GM23338 (cell line): ENCODE measurements around the gene KRTAP5-2. TPM values are rescaled to one million over a fixed set of nuclear protein-coding genes. Genes with fewer than 3 reads are reported as not detected.
A peak's percentile ranks its signal among the peaks of the same experiment; 100 is the strongest.
"Not testable (repeated sequence)": the region's sequence is repeated elsewhere in the genome, so short reads cannot be mapped to it uniquely, and the experiment has no call there.

ENCODE experiments used
- ATAC-seq: fragments of 200-7000 bp; cut with Tn5 transposase; 3 replicates; pipeline ENCODE4 v1.9.1; 2020
- DNase-seq: peaks from one replicate; pipeline ENCODE4 v3.0.0-alpha.2; 2015; ENCODE audit warnings: low spot score
- H2AFZ ChIP-seq: fragments of 200-600 bp; sonication (generic); 2 replicates; pipeline ENCODE4 v1.8.0; 2016; ENCODE audit warnings: antibody characterized with exemption, mild to moderate bottlenecking, moderate library complexity
- H3F3A ChIP-seq: fragments of 200-600 bp; sonication (generic); replicated peaks from 2 replicates; pipeline ENCODE4 v1.8.0; 2017; ENCODE audit warnings: antibody characterized with exemption, mixed run types, low read depth
- H3K27ac ChIP-seq: fragments of 200-600 bp; sonication (generic); 2 replicates; pipeline ENCODE4 v1.6.1; 2016; ENCODE audit warnings: low read depth
- H3K27me3 ChIP-seq: fragments of 200-600 bp; sonication (generic); 2 replicates; pipeline ENCODE4 v1.8.0; 2016; ENCODE audit warnings: mild to moderate bottlenecking, mixed run types, moderate library complexity; ENCODE audit not compliant: insufficient read depth
- H3K36me3 ChIP-seq: fragments of 200-600 bp; sonication (generic); 2 replicates; pipeline ENCODE4 v1.8.0; 2016; ENCODE audit warnings: mild to moderate bottlenecking; ENCODE audit not compliant: insufficient read depth
- H3K4me1 ChIP-seq: fragments of 200-600 bp; sonication (generic); 2 replicates; pipeline ENCODE4 v1.8.0; 2016; ENCODE audit warnings: mild to moderate bottlenecking, moderate library complexity; ENCODE audit not compliant: insufficient read depth
- H3K4me2 ChIP-seq: fragments of 200-600 bp; sonication (generic); 2 replicates; pipeline ENCODE4 v1.7.1; 2017; ENCODE audit warnings: mixed run types
- H3K4me3 ChIP-seq: fragments of 200-600 bp; sonication (generic); 2 replicates; pipeline ENCODE4 v1.6.1; 2016; ENCODE audit warnings: mixed run types
- H3K79me2 ChIP-seq: fragments of 200-600 bp; sonication (generic); replicated peaks from 2 replicates; pipeline ENCODE4 v1.8.0; 2017; ENCODE audit warnings: mild to moderate bottlenecking; ENCODE audit not compliant: insufficient read depth
- H3K9me2 ChIP-seq: fragments of 200-600 bp; sonication (generic); 2 replicates; pipeline ENCODE4 v1.8.0; 2017; ENCODE audit not compliant: insufficient read depth
- H4K20me1 ChIP-seq: fragments of 200-600 bp; sonication (generic); replicated peaks from 2 replicates; pipeline ENCODE4 v1.8.0; 2017; ENCODE audit warnings: mild to moderate bottlenecking; ENCODE audit not compliant: insufficient read depth
- H3K27ac Mint-ChIP-seq: 2 replicates; pipeline ENCODE4 v1.8.0; 2020; ENCODE audit warnings: inconsistent platforms, mild to moderate bottlenecking, moderate library complexity, mixed read lengths
- H3K27me3 Mint-ChIP-seq: 3 replicates; pipeline ENCODE4 v1.8.0; 2022; ENCODE audit warnings: low read depth, mild to moderate bottlenecking, moderate library complexity, mixed read lengths, inconsistent platforms; ENCODE audit not compliant: insufficient read depth, poor library complexity
- H3K36me3 Mint-ChIP-seq: 3 replicates; pipeline ENCODE4 v1.8.0; 2021; ENCODE audit warnings: low read depth, mild to moderate bottlenecking, inconsistent platforms, moderate library complexity, mixed read lengths
- H3K4me1 Mint-ChIP-seq: 3 replicates; pipeline ENCODE4 v1.8.0; 2020; ENCODE audit warnings: mild to moderate bottlenecking, inconsistent platforms, mixed read lengths
- H3K4me3 Mint-ChIP-seq: 3 replicates; pipeline ENCODE4 v1.8.0; 2021; ENCODE audit warnings: moderate library complexity, mild to moderate bottlenecking, inconsistent platforms, mixed read lengths
- H3K9me3 Mint-ChIP-seq: 3 replicates; pipeline ENCODE4 v1.8.0; 2020; ENCODE audit warnings: moderate library complexity, mild to moderate bottlenecking, inconsistent platforms, mixed read lengths
- CREB1 ChIP-seq: fragments of 250-450 bp; sonication (Bioruptor Pico); IDR thresholded peaks from 2 replicates; pipeline ENCODE4 v1.5.0; 2020; ENCODE audit warnings: low read depth, mild to moderate bottlenecking, moderate library complexity
- CTCF ChIP-seq, 2 experiments: fragments of 200-600 bp in 1 of 2; sonication (generic) in 1 of 2; conservative IDR thresholded peaks; 2 replicates each; pipeline versions ENCODE4 v1.5.1 to v1.6.1; 2016 to 2017; ENCODE audit warnings: antibody characterized with exemption in 2 of 2, low read depth in 2 of 2, mild to moderate bottlenecking in 2 of 2, moderate library complexity in 1 of 2
- JUNB ChIP-seq: IDR thresholded peaks from one replicate; pipeline ENCODE4 v1.6.1; 2016; ENCODE audit warnings: antibody characterized with exemption; ENCODE audit not compliant: unreplicated experiment
- NANOG ChIP-seq: IDR thresholded peaks from 2 replicates; pipeline ENCODE4 v1.6.1; 2016; ENCODE audit warnings: antibody characterized with exemption, borderline replicate concordance
- POLR2AphosphoS5 ChIP-seq: IDR thresholded peaks from 2 replicates; pipeline ENCODE4 v1.6.1; 2016; ENCODE audit warnings: antibody characterized with exemption, low read depth
- REST ChIP-seq: IDR thresholded peaks from one replicate; pipeline ENCODE4 v1.6.1; 2018; ENCODE audit warnings: antibody characterized with exemption; ENCODE audit not compliant: unreplicated experiment
- ZNF114 ChIP-seq: fragments of 250-450 bp; sonication (Bioruptor Pico); IDR thresholded peaks from 2 replicates; pipeline ENCODE4 v1.5.0; 2020; ENCODE audit warnings: mild to moderate bottlenecking, moderate library complexity
- ZNF331 ChIP-seq: fragments of 250-450 bp; sonication (Bioruptor Pico); IDR thresholded peaks from 2 replicates; pipeline ENCODE4 v1.5.0; 2020; ENCODE audit warnings: low read depth, mild to moderate bottlenecking, moderate library complexity
- polyA plus RNA-seq: library from polyadenylated mRNA; unstranded; fragments of >200 nt; fragmentation: Nextera tagmentation; extraction: Ambion mirVana; gene quantifications from 2 replicates; pipeline ENCODE4 v1.2.1, GENCODE V29; 2016
- total RNA-seq: library from RNA; depleted of rRNA; stranded (reverse); fragments of >200 nt; shearing (Covaris generic); gene quantifications from 2 replicates; pipeline ENCODE4 v1.2.3, GENCODE V29; 2014
- TF ChIP-seq, protein P1 (sequence below): IDR thresholded peaks from 2 replicates; pipeline ENCODE4 v1.6.1; 2016; ENCODE audit warnings: antibody characterized with exemption

The KRTAP5-2 gene
- total and polyA plus RNA-seq, 2 experiments from 2014 or later, result not detected

GRCh38 chr11:1598406-1598805 lies 312 bp upstream of the KRTAP5-2 start:
- not testable (repeated sequence) for H3K27me3 ChIP-seq, H3K27ac ChIP-seq, H3K36me3 ChIP-seq, H4K20me1 ChIP-seq, ATAC-seq, H3K36me3 Mint-ChIP-seq, H3K4me3 Mint-ChIP-seq, H3K79me2 ChIP-seq, H3K4me2 ChIP-seq, H3K27ac Mint-ChIP-seq, H3K9me2 ChIP-seq, H3K4me3 ChIP-seq, H2AFZ ChIP-seq, DNase-seq
- Histone ChIP-seq H3F3A (peaks cover 13% of the 10 kb centered on the region; the same call in 1 of the 2 replicates), H3K4me1 (peaks cover 18% of the 10 kb centered on the region)
- H3K27me3 Mint-ChIP-seq, result peaks cover 15% of the 10 kb centered on the region
- H3K4me1 Mint-ChIP-seq, result peaks cover 28% of the 10 kb centered on the region
- H3K9me3 Mint-ChIP-seq, result peaks cover 22% of the 10 kb centered on the region; the same call in 2 of the 3 replicates

DNA sequence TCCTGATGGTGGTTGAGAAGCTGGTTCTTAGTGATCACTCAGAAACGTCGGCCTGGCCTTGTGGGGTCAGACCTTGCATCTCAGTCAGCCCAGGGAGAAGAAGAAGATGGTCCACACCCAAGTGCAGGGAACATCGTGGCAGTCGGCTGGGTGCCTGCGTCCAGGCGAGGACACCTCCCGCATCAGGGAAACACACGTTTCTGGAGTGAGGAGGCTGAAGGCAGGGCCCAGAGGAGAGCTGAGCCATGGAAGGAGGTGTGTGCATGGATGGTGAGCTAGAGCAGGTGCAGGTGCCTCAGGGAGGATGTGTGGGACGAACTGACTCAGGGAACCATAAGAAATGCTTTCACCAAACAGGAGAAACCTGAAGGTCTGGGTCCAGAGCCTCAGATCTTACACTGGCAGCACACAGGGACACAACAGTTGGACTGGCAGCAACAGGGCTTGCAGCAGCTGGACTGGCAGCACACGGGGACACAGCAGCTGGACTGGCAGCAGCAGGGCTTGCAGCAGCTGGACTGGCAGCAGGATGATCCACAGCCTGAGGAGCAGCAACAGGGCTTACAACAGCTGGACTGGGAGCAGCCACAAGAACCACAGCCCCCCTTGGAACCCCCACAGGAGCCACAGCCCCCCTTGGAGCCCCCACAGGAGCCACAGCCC lies 632 bp downstream of the KRTAP5-2 start:
- H3K36me3 ChIP-seq, result no peaks in the 10 kb centered on the region
- Mint-ChIP-seq H3K36me3 (peaks cover 5% of the 10 kb centered on the region; the same call in 1 of the 3 replicates), H3K9me3 (peaks cover 21% of the 10 kb centered on the region; the same call in 2 of the 3 replicates), H3K27ac (no peak overlapping the region), H3K4me3 (no peak overlapping the region; the same call in 2 of the 3 replicates), H3K27me3 (peaks cover 17% of the 10 kb centered on the region), H3K4me1 (peaks cover 28% of the 10 kb centered on the region)
- peak overlapping the region; percentile 70 for H3K4me2 ChIP-seq
- H3K4me3 ChIP-seq, result no peak overlapping the region
- H3K27me3 ChIP-seq, result no peaks in the 10 kb centered on the region
- H3K27ac ChIP-seq, result no peak overlapping the region
- TF ChIP-seq REST, result no peak
- no peak for TF ChIP-seq NANOG
- TF ChIP-seq CTCF (conservative IDR thresholded peaks at IDR 0.05; ENCODE audit: low read depth in 2 of 2), result no peak
- TF ChIP-seq JUNB, result no peak
- no peak for TF ChIP-seq CREB1 (CRISPR knock-in tag)
- no peak for TF ChIP-seq ZNF331 (CRISPR knock-in tag)
- TF ChIP-seq ZNF114 (CRISPR knock-in tag), result no peak
- TF ChIP-seq, protein P1, sequence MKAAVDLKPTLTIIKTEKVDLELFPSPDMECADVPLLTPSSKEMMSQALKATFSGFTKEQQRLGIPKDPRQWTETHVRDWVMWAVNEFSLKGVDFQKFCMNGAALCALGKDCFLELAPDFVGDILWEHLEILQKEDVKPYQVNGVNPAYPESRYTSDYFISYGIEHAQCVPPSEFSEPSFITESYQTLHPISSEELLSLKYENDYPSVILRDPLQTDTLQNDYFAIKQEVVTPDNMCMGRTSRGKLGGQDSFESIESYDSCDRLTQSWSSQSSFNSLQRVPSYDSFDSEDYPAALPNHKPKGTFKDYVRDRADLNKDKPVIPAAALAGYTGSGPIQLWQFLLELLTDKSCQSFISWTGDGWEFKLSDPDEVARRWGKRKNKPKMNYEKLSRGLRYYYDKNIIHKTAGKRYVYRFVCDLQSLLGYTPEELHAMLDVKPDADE, result no peak
- no peak for TF ChIP-seq POLR2AphosphoS5
- H2AFZ ChIP-seq, result peak overlapping the region; percentile 73
- H3K9me2 ChIP-seq, result no peaks in the 10 kb centered on the region
- H3F3A ChIP-seq, result peaks cover 13% of the 10 kb centered on the region; the same call in 1 of the 2 replicates
- DNase-seq (no peak), ATAC-seq (no peak)
- H4K20me1 ChIP-seq, result no peaks in the 10 kb centered on the region
- peaks cover 18% of the 10 kb centered on the region for H3K4me1 ChIP-seq
- H3K79me2 ChIP-seq, result no peaks in the 10 kb centered on the region
